ENCODE results near the gene PKLR. TPM values are rescaled to one million over a fixed set of nuclear protein-coding genes. Genes with fewer than 3 reads are reported as not detected.
A peak's percentile ranks its signal among the peaks of the same experiment; 100 is the strongest.

Gene PKLR
- total RNA-seq, 1 experiment from 2014 or later = 0.17 TPM

- H3K79me2 ChIP-seq (ENCODE audit: insufficient read depth, low read length) = peaks cover 16% of the 10 kb centered on the region; the same call in 1 of the 2 replicates
- intact Hi-C loops (cut with micrococcal nuclease) = loop anchor here (5.0 to 10.0 kb wide), 2 partner anchors 146 to 271 kb away; partner anchors contain the start of genes KRTCAP2 and TRIM46
- no peaks in the 10 kb centered on the region for H3K9me3 ChIP-seq (ENCODE audit: control insufficient read depth in 1 of 2, insufficient read depth in 1 of 2, low read depth in 1 of 2, low read length in 2 of 2)
- no peak within 1 kb of the TSS for H2AFZ ChIP-seq (ENCODE audit: low read depth, low read length, poor library complexity, severe bottlenecking)
- ChIA-PET RAD21 (ENCODE audit: low non-redundant PET in 1 of 2, low total read pairs in 2 of 2, uncharacterized antibody in 2 of 2, unreplicated experiment in 2 of 2) (interaction anchor here in 1 of 2 experiments (0.6 kb wide), 1 partner anchor 48 kb away, joined by 3 read pairs; the partner anchor contains the start of gene CLK2), CTCF (no interaction called here), POLR2A (no interaction called here)
- H3K27me3 ChIP-seq (ENCODE audit: insufficient read depth, low read length) = no peaks in the 10 kb centered on the region
- H3K4me2 ChIP-seq (ENCODE audit: low read length) = 0 out of 2 replicates have a peak within 1 kb of the TSS, but pooled peaks have one; percentile 100
- H3K27ac ChIP-seq (ENCODE audit: low read depth, low read length) = peak within 1 kb of the TSS; percentile 96; the same call in 1 of the 2 replicates
- no peaks in the 10 kb centered on the region for H4K20me1 ChIP-seq (ENCODE audit: insufficient read depth)
- peaks cover 14 to 25% of the 10 kb centered on the region in 2 experiments for H3K4me1 ChIP-seq (ENCODE audit: control insufficient read depth in 1 of 2, insufficient read depth in 2 of 2, low read length in 2 of 2)
- H3K36me3 ChIP-seq (ENCODE audit: control insufficient read depth in 1 of 2, insufficient read depth in 2 of 2, low read length in 2 of 2) = peaks cover 24 to 27% of the 10 kb centered on the region in 2 experiments; a peak in 3 of 4 replicates
- H3K9me2 ChIP-seq (ENCODE audit: insufficient read depth) = no peaks in the 10 kb centered on the region
- ATAC-seq (no peak), DNase-seq (ENCODE audit: low read depth, low spot score) (no peak)
- no peak for TF ChIP-seq ZFX (IDR thresholded peaks at IDR 0.05)
- peak; percentile 36; the same call in 1 of the 2 replicates for TF ChIP-seq POLR2AphosphoS5 (IDR thresholded peaks at IDR 0.05; ENCODE audit: low read depth, low read length)
- BruUV-seq (replicated peaks) = no TSS peak
- H3K4me3 ChIP-seq (replicated peaks in 1 of 2; ENCODE audit: low read depth in 1 of 2, low read length in 2 of 2) = no peak within 1 kb of the TSS
- H3K9ac ChIP-seq (ENCODE audit: low read length) = no peak within 1 kb of the TSS
Observed at GRCh38 chr1:155320661-155321617, 19.7 kb upstream of the PKLR start, which contains the start of gene RUSC1. TSS of gene RUSC1 (plus strand) at chr1:155320894. CDS start at chr1:155321774, 880 bp downstream.

- H4K20me1 ChIP-seq (ENCODE audit: insufficient read depth) = no peaks in the 10 kb centered on the region
- H3K27ac ChIP-seq (ENCODE audit: low read depth, low read length) = no peak overlapping the region
- H3K9me3 ChIP-seq (ENCODE audit: control insufficient read depth in 1 of 2, insufficient read depth in 1 of 2, low read depth in 1 of 2, low read length in 2 of 2) = no peaks in the 10 kb centered on the region
- ChIA-PET RAD21 (ENCODE audit: low non-redundant PET in 1 of 2, low total read pairs in 2 of 2, uncharacterized antibody in 2 of 2, unreplicated experiment in 2 of 2) (interaction anchor here in 1 of 2 experiments (0.6 kb wide), 1 partner anchor 47 kb away, joined by 3 read pairs; the partner anchor contains the start of gene CLK2), POLR2A (no interaction called here), CTCF (no interaction called here)
- no peak overlapping the region for H3K4me2 ChIP-seq (ENCODE audit: low read length)
- peaks cover 9% of the 10 kb centered on the region; the same call in 1 of the 2 replicates for H3K79me2 ChIP-seq (ENCODE audit: insufficient read depth, low read length)
- H2AFZ ChIP-seq (ENCODE audit: low read depth, low read length, poor library complexity, severe bottlenecking) = no peak overlapping the region
- no peaks in the 10 kb centered on the region for H3K9me2 ChIP-seq (ENCODE audit: insufficient read depth)
- H3K36me3 ChIP-seq (ENCODE audit: control insufficient read depth in 1 of 2, insufficient read depth in 2 of 2, low read length in 2 of 2) = peaks cover 22 to 24% of the 10 kb centered on the region in 2 experiments; a peak in 3 of 4 replicates
- H3K9ac ChIP-seq (ENCODE audit: low read length) = no peak overlapping the region
- H3K4me3 ChIP-seq (replicated peaks in 1 of 2; ENCODE audit: low read depth in 1 of 2, low read length in 2 of 2) = no peak overlapping the region
- H3K4me1 ChIP-seq (ENCODE audit: control insufficient read depth in 1 of 2, insufficient read depth in 2 of 2, low read length in 2 of 2) = peaks cover 8 to 18% of the 10 kb centered on the region in 2 experiments; a peak in 3 of 4 replicates
- H3K27me3 ChIP-seq (ENCODE audit: insufficient read depth, low read length) = no peaks in the 10 kb centered on the region
- BruUV-seq (replicated peaks) = no TSS peak
- TF ChIP-seq RAD21 (IDR thresholded peaks at IDR 0.05; ENCODE audit: low read depth) = no peak
- no peak for TF ChIP-seq EZH2phosphoT487 (IDR thresholded peaks at IDR 0.05; ENCODE audit: borderline replicate concordance)
- no peak for TF ChIP-seq EZH2 (IDR thresholded peaks at IDR 0.05)
- no peak for TF ChIP-seq CEBPB (IDR thresholded peaks at IDR 0.05; ENCODE audit: low read depth)
- no peak for TF ChIP-seq ELF1 (IDR thresholded peaks at IDR 0.05; ENCODE audit: borderline replicate concordance, low read depth)
- TF ChIP-seq SP1 (IDR thresholded peaks at IDR 0.05; ENCODE audit: low read depth) = no peak
- TF ChIP-seq EGR1 (IDR thresholded peaks at IDR 0.05; ENCODE audit: low read depth) = no peak
- no peak for TF ChIP-seq ZBTB33 (IDR thresholded peaks at IDR 0.05; ENCODE audit: extremely low read depth, insufficient replicate concordance, low read length)
- no peak for TF ChIP-seq POLR2AphosphoS5 (IDR thresholded peaks at IDR 0.05; ENCODE audit: low read depth, low read length)
- TF ChIP-seq ZNF274 (IDR thresholded peaks at IDR 0.05; ENCODE audit: low read depth, low read length) = no peak
- ATAC-seq (no peak), DNase-seq (ENCODE audit: low read depth, low spot score) (no peak)
- intact Hi-C loops (cut with micrococcal nuclease) = loop anchor here (5.0 to 10.0 kb wide), 2 partner anchors 145 to 272 kb away; partner anchors contain the start of genes KRTCAP2 and TRIM46
Observed at GRCh38 chr1:155320252-155320651, 19.0 kb upstream of the PKLR start.
